HepG2 (cell line): ENCODE measurements around the gene ARL3. TPM values are rescaled to one million over a fixed set of nuclear protein-coding genes. Genes with fewer than 3 reads are reported as not detected.
A peak's percentile ranks its signal among the peaks of the same experiment; 100 is the strongest.

Source experiments
- ADNP ChIP-seq: sonication (generic); formaldehyde crosslinking; IDR thresholded peaks from 2 replicates; pipeline ENCODE4 v1.4.0; 2020; ENCODE audit warnings: missing genetic modification reagents
- ARNT2 ChIP-seq: sonication (generic); formaldehyde crosslinking; IDR thresholded peaks from 2 replicates; pipeline ENCODE4 v1.8.0; 2022; ENCODE audit warnings: mild to moderate bottlenecking, low read depth, missing genetic modification reagents, moderate library complexity
- BATF2 ChIP-seq: sonication (generic); formaldehyde crosslinking; IDR thresholded peaks from 2 replicates; pipeline ENCODE4 v1.8.0; 2022; ENCODE audit warnings: mild to moderate bottlenecking, missing genetic modification reagents, moderate library complexity
- CC2D1A ChIP-seq: sonication (generic); formaldehyde crosslinking; IDR thresholded peaks from 2 replicates; pipeline ENCODE4 v1.8.1; 2023; ENCODE audit warnings: mild to moderate bottlenecking, missing genetic modification reagents
- ETV5 ChIP-seq: IDR thresholded peaks from 2 replicates; pipeline ENCODE4 v1.6.1; 2018; ENCODE audit warnings: missing biosample characterization, missing genetic modification reagents, inconsistent platforms, borderline replicate concordance
- IKZF5 ChIP-seq: IDR thresholded peaks from 2 replicates; pipeline ENCODE4 v1.6.1; 2018; ENCODE audit warnings: missing genetic modification reagents, mild to moderate bottlenecking, missing compliant biosample characterization
- MLX ChIP-seq: IDR thresholded peaks from 2 replicates; pipeline ENCODE4 v1.6.1; 2016
- MTF1 ChIP-seq: sonication (generic); formaldehyde crosslinking; IDR thresholded peaks from 2 replicates; pipeline ENCODE4 v1.5.0; 2020; ENCODE audit warnings: missing genetic modification reagents
- NR2C2 ChIP-seq: sonication (generic); formaldehyde crosslinking; IDR thresholded peaks from 2 replicates; pipeline ENCODE4 v1.4.0; 2020; ENCODE audit warnings: missing genetic modification reagents, mild to moderate bottlenecking, moderate library complexity, borderline replicate concordance
- POLR2A ChIP-seq, 2 experiments: IDR thresholded peaks; 2 replicates each; pipeline ENCODE4 v1.6.1; 2011; ENCODE audit warnings: low read depth in 2 of 2, low read length in 2 of 2, mild to moderate bottlenecking in 1 of 2, moderate library complexity in 1 of 2; ENCODE audit not compliant: insufficient read depth in 1 of 2
- RFX1 ChIP-seq: fragments of 450-650 bp; IDR thresholded peaks from 2 replicates; pipeline ENCODE4 v1.6.1; 2017
- SAP130 ChIP-seq: IDR thresholded peaks from 2 replicates; pipeline ENCODE4 v1.6.1; 2016; ENCODE audit warnings: low read depth
- SPEN ChIP-seq: sonication (generic); formaldehyde crosslinking; IDR thresholded peaks from 2 replicates; pipeline ENCODE4 v1.5.1; 2020; ENCODE audit warnings: low read depth, mild to moderate bottlenecking, missing genetic modification reagents
- TBP ChIP-seq: sonication (generic); formaldehyde crosslinking; IDR thresholded peaks from 2 replicates; pipeline ENCODE4 v1.5.0; 2020; ENCODE audit warnings: missing genetic modification reagents
- U2AF2 ChIP-seq: fragments of 200-400 bp; formaldehyde crosslinking; IDR thresholded peaks from 2 replicates; pipeline ENCODE4 v1.6.1; 2017; ENCODE audit warnings: low read depth, mild to moderate bottlenecking, low read length
- ZGPAT ChIP-seq: IDR thresholded peaks from 2 replicates; pipeline ENCODE4 v1.6.1; 2016; ENCODE audit warnings: mild to moderate bottlenecking
- ZNF263 ChIP-seq: sonication (generic); formaldehyde crosslinking; IDR thresholded peaks from 2 replicates; pipeline ENCODE4 v1.4.0; 2020; ENCODE audit warnings: missing genetic modification reagents
- ZNF281 ChIP-seq: sonication (generic); formaldehyde crosslinking; IDR thresholded peaks from 2 replicates; pipeline ENCODE4 v1.4.0; 2020; ENCODE audit warnings: missing genetic modification reagents, borderline replicate concordance
- ZNF501 ChIP-seq: sonication (generic); formaldehyde crosslinking; IDR thresholded peaks from 2 replicates; pipeline ENCODE4 v1.5.1; 2020; ENCODE audit warnings: mild to moderate bottlenecking, moderate library complexity, missing genetic modification reagents
- ZNF503 ChIP-seq: sonication (generic); formaldehyde crosslinking; IDR thresholded peaks from 2 replicates; pipeline ENCODE4 v1.4.0; 2020; ENCODE audit warnings: missing genetic modification reagents
- ZNF740 ChIP-seq: sonication (generic); formaldehyde crosslinking; IDR thresholded peaks from 2 replicates; pipeline ENCODE4 v1.4.0; 2020; ENCODE audit warnings: missing genetic modification reagents
- polyA plus RNA-seq, 8 experiments: library from polyadenylated mRNA; depleted of rRNA in 3 of 8; stranded (reverse) in 7 of 8; unstranded in 1 of 8; fragments of >200 nt; fragmentation: Illumina TruSeq in 4 of 8; extraction: Trizol in 4 of 8; gene quantifications; 2 replicates each; pipeline versions ENCODE4 v1.2.1 to v1.2.3, GENCODE V29; 2011 to 2016; ENCODE audit warnings: low read depth in 4 of 8, missing spikeins in 1 of 8, mixed read lengths in 1 of 8; ENCODE audit not compliant: insufficient read depth in 1 of 8
- total RNA-seq, 5 experiments: library from RNA; depleted of rRNA; stranded (reverse); fragments of >200 nt; fragmentation: Illumina TruSeq; extraction: Trizol; gene quantifications; 2 replicates each; pipeline ENCODE4 v1.2.3, GENCODE V29; 2016; ENCODE audit warnings: low read depth in 1 of 5

ARL3 gene
- total and polyA plus RNA-seq, 2 of the 13 experiments (the other 11 are each of a cell fraction or from before 2014, with no cell fraction given): 5.2 to 6.6 TPM

GRCh38 chr10:102644646-102645387, 69.4 kb downstream of the ARL3 start (continued):
- TF ChIP-seq RFX1 (no peak), ARNT2 (peak; percentile 85), ZNF263 (CRISPR knock-in tag) (peak; percentile 52; the same call in 1 of the 2 replicates), IKZF5 (CRISPR knock-in tag) (peak; percentile 48; the same call in 1 of the 2 replicates), ZNF501 (peak; percentile 64), U2AF2 (no peak), SPEN (peak; percentile 46; the same call in 1 of the 2 replicates), ADNP (CRISPR knock-in tag) (0 out of 2 replicates have a peak, but pooled peaks have one; percentile 51), ETV5 (CRISPR knock-in tag) (peak; percentile 59), ZGPAT (peak; percentile 71), ZNF740 (CRISPR knock-in tag) (peak; percentile 31; the same call in 1 of the 2 replicates), BATF2 (CRISPR knock-in tag) (peak; percentile 91), ZNF281 (CRISPR knock-in tag) (peak; percentile 32), SAP130 (CRISPR knock-in tag) (peak; percentile 64), MTF1 (CRISPR knock-in tag) (peak; percentile 70; the same call in 1 of the 2 replicates), ZNF503 (CRISPR knock-in tag) (peak; percentile 50), CC2D1A (no peak), POLR2A (IDR thresholded peaks at IDR 0.05; ENCODE audit: insufficient read depth in 1 of 2, low read depth in 2 of 2, low read length in 2 of 2) (0 out of 4 replicates have a peak, but pooled peaks of 1 of the 2 experiments have one; percentile 10), NR2C2 (peak; percentile 54; the same call in 1 of the 2 replicates), MLX (CRISPR knock-in tag) (peak; percentile 28; the same call in 1 of the 2 replicates), TBP (CRISPR knock-in tag) (no peak)
